Measurements from ENCODE around the gene SNX2.

GRCh38 chr5:122836947-122837346, 62.1 kb downstream of the SNX2 start:
- TF ChIP-seq ZNF565 (CRISPR knock-in tag; conservative IDR thresholded peaks at IDR 0.05; ENCODE audit: low read depth) (no peak), BACH2 (CRISPR knock-in tag; IDR thresholded peaks at IDR 0.05; ENCODE audit: borderline replicate concordance) (no peak), ZFP3 (CRISPR knock-in tag; IDR thresholded peaks at IDR 0.05) (no peak), PATZ1 (CRISPR knock-in tag; IDR thresholded peaks at IDR 0.05; ENCODE audit: borderline replicate concordance) (no peak), ARNTL (CRISPR knock-in tag; IDR thresholded peaks at IDR 0.05; ENCODE audit: borderline replicate concordance, low read depth) (no peak)
